Measurements from ENCODE around the gene IGF2BP2. TPM values are rescaled to one million over a fixed set of nuclear protein-coding genes. Genes with fewer than 3 reads are reported as not detected.
"Not testable (repeated sequence)": the region's sequence is repeated elsewhere in the genome, so short reads cannot be mapped to it uniquely, and the experiment has no call there.

The IGF2BP2 gene
- total RNA-seq, 1 experiment from 2014 or later = 97.8 TPM

GRCh38 chr3:185813205-185813604 lies 11.6 kb downstream of the IGF2BP2 start:
- no TSS peak for BruUV-seq (replicated peaks)
- H3K4me1 ChIP-seq (ENCODE audit: control insufficient read depth, insufficient read depth, low read length) = peaks cover 76% of the 10 kb centered on the region
- POLR2A ChIA-PET = no interaction called here
- no peak overlapping the region for H3K4me3 ChIP-seq (ENCODE audit: low read depth in 2 of 2, low read length in 2 of 2)
- intact Hi-C loops (cut with micrococcal nuclease; ENCODE audit: unreplicated experiment) = loop anchor here (10.0 kb wide), 1 partner anchor 122 kb away; the partner anchor contains the start of gene TRA2B
- H3K36me3 ChIP-seq (ENCODE audit: control insufficient read depth, insufficient read depth, low read length) = no peaks in the 10 kb centered on the region
- CTCF ChIA-PET = interaction anchor here (0.6 kb wide), 1 partner anchor 18 kb away, joined by 5 read pairs; no protein-coding TSS in a partner anchor
- no peaks in the 10 kb centered on the region for H3K9me3 ChIP-seq (ENCODE audit: control insufficient read depth, insufficient read depth, low read depth, low read length)
- TF ChIP-seq REST (IDR thresholded peaks at IDR 0.05; ENCODE audit: insufficient read depth in 1 of 2, low read depth in 2 of 2, low read length in 1 of 2) = no peak
- TF ChIP-seq SIN3A (IDR thresholded peaks at IDR 0.05; ENCODE audit: borderline replicate concordance, insufficient read depth, low read depth, low read length) = no peak
- TF ChIP-seq POLR2AphosphoS5 (IDR thresholded peaks at IDR 0.05; ENCODE audit: low read depth, low read length) = no peak
- TF ChIP-seq, protein P1, sequence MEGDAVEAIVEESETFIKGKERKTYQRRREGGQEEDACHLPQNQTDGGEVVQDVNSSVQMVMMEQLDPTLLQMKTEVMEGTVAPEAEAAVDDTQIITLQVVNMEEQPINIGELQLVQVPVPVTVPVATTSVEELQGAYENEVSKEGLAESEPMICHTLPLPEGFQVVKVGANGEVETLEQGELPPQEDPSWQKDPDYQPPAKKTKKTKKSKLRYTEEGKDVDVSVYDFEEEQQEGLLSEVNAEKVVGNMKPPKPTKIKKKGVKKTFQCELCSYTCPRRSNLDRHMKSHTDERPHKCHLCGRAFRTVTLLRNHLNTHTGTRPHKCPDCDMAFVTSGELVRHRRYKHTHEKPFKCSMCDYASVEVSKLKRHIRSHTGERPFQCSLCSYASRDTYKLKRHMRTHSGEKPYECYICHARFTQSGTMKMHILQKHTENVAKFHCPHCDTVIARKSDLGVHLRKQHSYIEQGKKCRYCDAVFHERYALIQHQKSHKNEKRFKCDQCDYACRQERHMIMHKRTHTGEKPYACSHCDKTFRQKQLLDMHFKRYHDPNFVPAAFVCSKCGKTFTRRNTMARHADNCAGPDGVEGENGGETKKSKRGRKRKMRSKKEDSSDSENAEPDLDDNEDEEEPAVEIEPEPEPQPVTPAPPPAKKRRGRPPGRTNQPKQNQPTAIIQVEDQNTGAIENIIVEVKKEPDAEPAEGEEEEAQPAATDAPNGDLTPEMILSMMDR (IDR thresholded peaks at IDR 0.05) = no peak
- TF ChIP-seq TCF7L2 (IDR thresholded peaks at IDR 0.05; ENCODE audit: low read depth, low read length) = no peak
- DNase-seq (ENCODE audit: low read depth, low spot score) (no peak), ATAC-seq (peak; percentile 28)
- peak overlapping the region; percentile 86 for H3K27ac ChIP-seq (ENCODE audit: low read length)
- H3K27me3 ChIP-seq (ENCODE audit: control insufficient read depth, insufficient read depth, low read length) = no peaks in the 10 kb centered on the region
- in situ Hi-C loops (cut with HindIII; ENCODE audit: low pct_unique_long_range_greater_than_20kb, low sequenced_read_pairs) = no loop called here

DNA sequence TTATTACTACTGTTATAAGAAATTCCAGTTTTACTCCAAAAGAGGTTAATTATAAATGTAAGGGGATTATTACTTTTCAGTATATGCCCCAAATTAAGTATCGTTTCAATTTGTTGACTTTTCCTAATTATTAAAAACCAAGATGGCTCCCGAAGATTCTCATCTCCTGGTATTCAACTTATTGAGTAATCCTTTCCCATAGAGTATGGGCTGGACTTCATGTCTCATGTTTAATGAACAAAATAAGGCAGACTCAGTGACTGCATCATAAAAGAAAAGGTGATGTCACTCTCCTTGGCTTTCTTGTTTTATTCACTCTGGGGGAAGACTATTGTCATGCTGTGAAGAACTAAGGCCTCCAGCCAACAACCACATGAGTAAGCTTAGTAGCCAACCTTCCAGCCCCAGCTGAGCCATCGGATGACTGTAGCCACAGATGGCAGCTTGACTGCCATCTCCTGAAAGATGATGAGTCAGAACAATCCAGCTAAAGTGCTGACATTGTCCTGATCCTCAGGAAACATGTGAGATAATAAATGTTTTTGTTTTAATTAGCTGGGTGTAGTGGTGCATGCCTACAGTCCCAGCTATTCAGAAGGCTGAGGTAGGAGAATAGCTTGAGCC lies 17.3 kb downstream of the IGF2BP2 start:
- Histone ChIP-seq H3K9me3 (ENCODE audit: control insufficient read depth, insufficient read depth, low read depth, low read length) (no peaks in the 10 kb centered on the region), H3K27ac (ENCODE audit: low read length) (no peak overlapping the region), H3K27me3 (ENCODE audit: control insufficient read depth, insufficient read depth, low read length) (no peaks in the 10 kb centered on the region), H3K4me3 (ENCODE audit: low read depth in 2 of 2, low read length in 2 of 2) (no peak overlapping the region), H3K4me1 (ENCODE audit: control insufficient read depth, insufficient read depth, low read length) (peaks cover 20% of the 10 kb centered on the region), H3K36me3 (ENCODE audit: control insufficient read depth, insufficient read depth, low read length) (no peaks in the 10 kb centered on the region)
- POLR2A ChIA-PET = interaction anchor here (0.7 kb wide), 1 partner anchor 34 kb away, joined by 5 read pairs; no protein-coding TSS in a partner anchor
- intact Hi-C loops (cut with micrococcal nuclease; ENCODE audit: unreplicated experiment) = no loop called here
- no TSS peak for BruUV-seq (replicated peaks)
- TF ChIP-seq TCF7L2 (IDR thresholded peaks at IDR 0.05; ENCODE audit: low read depth, low read length) = no peak
- TF ChIP-seq REST (IDR thresholded peaks at IDR 0.05; ENCODE audit: insufficient read depth in 1 of 2, low read depth in 2 of 2, low read length in 1 of 2) = no peak
- TF ChIP-seq POLR2AphosphoS5 (IDR thresholded peaks at IDR 0.05; ENCODE audit: low read depth, low read length) = no peak
- TF ChIP-seq SIN3A (IDR thresholded peaks at IDR 0.05; ENCODE audit: borderline replicate concordance, insufficient read depth, low read depth, low read length) = no peak
- TF ChIP-seq, protein P1 (IDR thresholded peaks at IDR 0.05) = no peak
- CTCF ChIA-PET = interaction anchor here (0.7 kb wide), 1 partner anchor 100 kb away, joined by 5 read pairs; no protein-coding TSS in a partner anchor
- DNase-seq (ENCODE audit: low read depth, low spot score) = no peak
- in situ Hi-C loops (cut with HindIII; ENCODE audit: low pct_unique_long_range_greater_than_20kb, low sequenced_read_pairs) = no loop called here
- peak; percentile 76; the same call in 1 of the 2 replicates for ATAC-seq

DNA sequence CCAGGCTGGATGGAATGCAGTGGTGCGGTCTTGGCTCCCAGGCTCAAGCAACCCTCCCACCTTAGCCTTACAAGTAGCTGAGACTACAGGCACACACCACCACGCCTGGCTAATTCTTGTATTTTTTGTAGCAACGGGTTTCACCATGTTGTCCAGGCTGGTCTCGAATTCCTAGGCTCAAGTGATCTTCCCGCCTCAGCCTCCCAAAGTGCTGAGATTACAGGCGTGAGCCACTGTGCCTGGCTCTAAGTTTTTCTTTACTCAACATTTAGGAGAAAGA lies 26.1 kb downstream of the IGF2BP2 start:
- POLR2A ChIA-PET = interaction anchor here (0.8 to 0.9 kb wide), 2 partner anchors 22 to 24 kb away, joined by 3 to 4 read pairs; no protein-coding TSS in a partner anchor
- H3K27ac ChIP-seq (ENCODE audit: low read length); DNase-seq (ENCODE audit: low read depth, low spot score); H3K36me3 ChIP-seq (ENCODE audit: control insufficient read depth, insufficient read depth, low read length); H3K9me3 ChIP-seq (ENCODE audit: control insufficient read depth, insufficient read depth, low read depth, low read length); ATAC-seq; in situ Hi-C loops (cut with HindIII; ENCODE audit: low pct_unique_long_range_greater_than_20kb, low sequenced_read_pairs); H3K4me3 ChIP-seq (ENCODE audit: low read depth in 2 of 2, low read length in 2 of 2); CTCF ChIA-PET; BruUV-seq (replicated peaks); H3K27me3 ChIP-seq (ENCODE audit: control insufficient read depth, insufficient read depth, low read length); intact Hi-C loops (cut with micrococcal nuclease; ENCODE audit: unreplicated experiment): not testable (repeated sequence)
- peaks cover 49% of the 10 kb centered on the region for H3K4me1 ChIP-seq (ENCODE audit: control insufficient read depth, insufficient read depth, low read length)
